IPS-15b (cell line): ENCODE data around the gene MAVS.

ENCODE experiments used
- H3K27me3 ChIP-seq: one replicate; pipeline ENCODE4 v1.6.1; 2013; ENCODE audit warnings: low read length; ENCODE audit not compliant: control insufficient read depth, insufficient read depth
- H3K36me3 ChIP-seq: one replicate; pipeline ENCODE4 v1.6.1; 2013; ENCODE audit warnings: low read length; ENCODE audit not compliant: control insufficient read depth, insufficient read depth
- H3K4me1 ChIP-seq: one replicate; pipeline ENCODE4 v1.6.1; 2013; ENCODE audit warnings: mild to moderate bottlenecking, low read length; ENCODE audit not compliant: control insufficient read depth, insufficient read depth
- H3K4me3 ChIP-seq: one replicate; pipeline ENCODE4 v1.5.1; 2013; ENCODE audit warnings: low read depth, low read length
- H3K9ac ChIP-seq: one replicate; pipeline ENCODE4 v1.6.1; 2013; ENCODE audit warnings: low read depth, mild to moderate bottlenecking, low read length
- H3K9me3 ChIP-seq: one replicate; pipeline ENCODE4 v1.6.1; 2013; ENCODE audit warnings: mild to moderate bottlenecking, low read length; ENCODE audit not compliant: control insufficient read depth, insufficient read depth

The MAVS gene

GRCh38 chr20:3923818-3924217 lies 77.2 kb downstream of the MAVS start:
- peaks cover 21% of the 10 kb centered on the region for H3K36me3 ChIP-seq
- H3K4me3 ChIP-seq = no peak overlapping the region
- H3K27me3 ChIP-seq = no peaks in the 10 kb centered on the region
- H3K9me3 ChIP-seq = no peaks in the 10 kb centered on the region
- peaks cover 9% of the 10 kb centered on the region for H3K4me1 ChIP-seq
- no peak overlapping the region for H3K9ac ChIP-seq

GRCh38 chr20:3924304-3925112 lies 77.9 kb downstream of the MAVS start:
- no peaks in the 10 kb centered on the region for H3K9me3 ChIP-seq
- no peaks in the 10 kb centered on the region for H3K27me3 ChIP-seq
- H3K4me3 ChIP-seq = no peak overlapping the region
- H3K36me3 ChIP-seq = peaks cover 21% of the 10 kb centered on the region
- H3K4me1 ChIP-seq = peaks cover 9% of the 10 kb centered on the region
- H3K9ac ChIP-seq = no peak overlapping the region

GRCh38 chr20:3925113-3925695 lies 78.6 kb downstream of the MAVS start:
- H3K36me3 ChIP-seq = peaks cover 21% of the 10 kb centered on the region
- no peak overlapping the region for H3K4me3 ChIP-seq
- H3K9me3 ChIP-seq = no peaks in the 10 kb centered on the region
- H3K27me3 ChIP-seq = no peaks in the 10 kb centered on the region
- H3K4me1 ChIP-seq = peaks cover 9% of the 10 kb centered on the region
- H3K9ac ChIP-seq = no peak overlapping the region
